Brain pericyte (primary cell): ENCODE data around the gene POLH.
"Not testable (repeated sequence)": the region's sequence is repeated elsewhere in the genome, so short reads cannot be mapped to it uniquely, and the experiment has no call there.

Source experiments
- DNase-seq: peaks from one replicate; pipeline ENCODE4 v3.0.0-alpha.2; 2012; ENCODE audit warnings: low read depth, low spot score

The POLH gene

GRCh38 chr6:43575772-43576551, at the start of gene POLH, which contains the start of gene XPO5:
Gene POLH, plus strand, starts transcription at chr6:43576185. Its CDS starts 6,135 bp downstream, at chr6:43582320.
Gene XPO5, minus strand, starts transcription at chr6:43576038. Its CDS starts 174 bp downstream, at chr6:43575864.
- peak; percentile 65 for DNase-seq

GRCh38 chr6:43532201-43532600, 43.8 kb upstream of the POLH start:
- DNase-seq = no peak

GRCh38 chr6:43538986-43539385, 37.0 kb upstream of the POLH start:
- DNase-seq = not testable (repeated sequence)

GRCh38 chr6:43539409-43539808, 36.6 kb upstream of the POLH start:
- not testable (repeated sequence) for DNase-seq

GRCh38 chr6:43540507-43540906, 35.5 kb upstream of the POLH start:
- DNase-seq = no peak

GRCh38 chr6:43541774-43542471, 34.1 kb upstream of the POLH start:
- no peak for DNase-seq

- no peak for DNase-seq
Measured at GRCh38 chr6:43544461-43544860, 31.5 kb upstream of the POLH start.

- DNase-seq = no peak
Measured at GRCh38 chr6:43547222-43547621, 28.8 kb upstream of the POLH start.

GRCh38 chr6:43557620-43558019, 18.4 kb upstream of the POLH start:
- DNase-seq = not testable (repeated sequence)

GRCh38 chr6:43559328-43559727, 16.7 kb upstream of the POLH start:
- DNase-seq = no peak

- no peak for DNase-seq
Measured at GRCh38 chr6:43570876-43571441, 5.0 kb upstream of the POLH start.

GRCh38 chr6:43572015-43572414, 4.0 kb upstream of the POLH start:
- DNase-seq = no peak

GRCh38 chr6:43575105-43575771, 747 bp upstream of the POLH start:
- DNase-seq = no peak

- DNase-seq = no peak
Measured at GRCh38 chr6:43578748-43579147, 2.8 kb downstream of the POLH start.

GRCh38 chr6:43579171-43579570, 3.2 kb downstream of the POLH start:
- DNase-seq = no peak

GRCh38 chr6:43582911-43583310, 6.9 kb downstream of the POLH start:
- no peak for DNase-seq

GRCh38 chr6:43584892-43585570, 9.0 kb downstream of the POLH start:
- no peak for DNase-seq

- DNase-seq = no peak
Measured at GRCh38 chr6:43588194-43588593, 12.2 kb downstream of the POLH start.

- not testable (repeated sequence) for DNase-seq
Measured at GRCh38 chr6:43589564-43589963, 13.6 kb downstream of the POLH start.

GRCh38 chr6:43593938-43594337, 18.0 kb downstream of the POLH start:
- DNase-seq = no peak

GRCh38 chr6:43600595-43600994, 24.6 kb downstream of the POLH start:
- no peak for DNase-seq
